Tibial artery (tissue), 4 donors: ENCODE data around the gene CCDC87.

Source experiments
- DNase-seq, 2 donors: peaks; one replicate each; pipeline ENCODE4 v3.0.0-alpha.2; 2019
- H3K27ac ChIP-seq, 2 donors: fragments of 200-600 bp; sonication (generic) in 1 of 2; 1 replicate in 1 of 2; 2 replicates in 1 of 2; pipeline ENCODE4 v1.5.1; 2018 to 2019; ENCODE audit warnings: mild to moderate bottlenecking in 1 of 2
- H3K27me3 ChIP-seq, 2 donors: fragments of 200-600 bp; sonication (generic) in 1 of 2; one replicate each; pipeline versions ENCODE4 v1.5.1 to v1.6.0; 2016 to 2019
- H3K36me3 ChIP-seq, 3 donors: fragments of 200-600 bp; sonication (generic) in 2 of 3; one replicate each; pipeline ENCODE4 v1.5.1; 2016 to 2019; ENCODE audit warnings: mild to moderate bottlenecking in 2 of 3
- H3K4me1 ChIP-seq, 4 donors: fragments of 200-600 bp; sonication (generic) in 2 of 4; 1 replicate in 3 of 4; 2 replicates in 1 of 4; pipeline ENCODE4 v1.5.1; 2016 to 2019
- H3K4me3 ChIP-seq, 2 donors: fragments of 200-600 bp; sonication (generic) in 1 of 2; 1 replicate in 1 of 2; 2 replicates in 1 of 2; pipeline ENCODE4 v1.5.1; 2018 to 2019; ENCODE audit warnings: mild to moderate bottlenecking in 2 of 2
- H3K9me3 ChIP-seq, 3 donors: fragments of 200-600 bp; sonication (generic) in 1 of 3; one replicate each; pipeline ENCODE4 v1.5.1; 2016 to 2019
- intact Hi-C: fragments of 100-400 bp; cut with DNase I; formaldehyde crosslinking; loops from one replicate; pipeline ENCODE4 v1.15.0; 2023; ENCODE audit warnings: low total_unique reads
- TF ChIP-seq, protein P1 (sequence below), 2 experiments: fragments of 200-600 bp in 1 of 2; fragments of 450-650 bp in 1 of 2; IDR thresholded peaks; one replicate each; pipeline ENCODE4 v1.5.1; 2017 to 2019; ENCODE audit warnings: antibody characterized with exemption in 2 of 2, mild to moderate bottlenecking in 1 of 2, moderate library complexity in 1 of 2

CCDC87 gene

DNA sequence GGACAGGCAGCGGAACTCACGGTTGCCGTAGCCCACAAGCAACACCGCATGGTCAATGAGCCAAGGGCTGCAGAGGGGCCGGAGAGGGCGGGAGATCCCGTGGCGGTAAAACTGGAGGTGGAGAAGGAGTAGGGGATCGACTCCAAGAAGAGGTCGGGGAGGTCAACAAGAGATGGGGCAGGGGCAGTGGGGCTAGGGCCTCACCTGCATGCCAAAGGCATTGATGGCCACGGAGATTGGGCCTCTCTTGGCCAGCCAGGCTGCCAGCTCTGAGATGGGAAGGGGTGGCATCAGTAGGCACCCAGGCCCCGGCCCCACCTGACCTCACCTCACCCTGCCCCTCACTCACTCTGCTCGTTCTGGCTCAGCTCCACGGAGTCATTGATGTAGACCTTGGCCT lies 28.3 kb downstream of the CCDC87 start:
- Histone ChIP-seq H3K4me1 (peaks cover 0 to 21% (median 12%) of the 10 kb centered on the region in 4 donors), H3K27me3 (no peaks in the 10 kb centered on the region), H3K27ac (no peak overlapping the region), H3K36me3 (peaks cover 0 to 41% (median 3%) of the 10 kb centered on the region in 3 donors), H3K4me3 (no peak overlapping the region), H3K9me3 (no peaks in the 10 kb centered on the region)
- no peak for DNase-seq
- intact Hi-C loops = no loop called here
- TF ChIP-seq, protein P1, sequence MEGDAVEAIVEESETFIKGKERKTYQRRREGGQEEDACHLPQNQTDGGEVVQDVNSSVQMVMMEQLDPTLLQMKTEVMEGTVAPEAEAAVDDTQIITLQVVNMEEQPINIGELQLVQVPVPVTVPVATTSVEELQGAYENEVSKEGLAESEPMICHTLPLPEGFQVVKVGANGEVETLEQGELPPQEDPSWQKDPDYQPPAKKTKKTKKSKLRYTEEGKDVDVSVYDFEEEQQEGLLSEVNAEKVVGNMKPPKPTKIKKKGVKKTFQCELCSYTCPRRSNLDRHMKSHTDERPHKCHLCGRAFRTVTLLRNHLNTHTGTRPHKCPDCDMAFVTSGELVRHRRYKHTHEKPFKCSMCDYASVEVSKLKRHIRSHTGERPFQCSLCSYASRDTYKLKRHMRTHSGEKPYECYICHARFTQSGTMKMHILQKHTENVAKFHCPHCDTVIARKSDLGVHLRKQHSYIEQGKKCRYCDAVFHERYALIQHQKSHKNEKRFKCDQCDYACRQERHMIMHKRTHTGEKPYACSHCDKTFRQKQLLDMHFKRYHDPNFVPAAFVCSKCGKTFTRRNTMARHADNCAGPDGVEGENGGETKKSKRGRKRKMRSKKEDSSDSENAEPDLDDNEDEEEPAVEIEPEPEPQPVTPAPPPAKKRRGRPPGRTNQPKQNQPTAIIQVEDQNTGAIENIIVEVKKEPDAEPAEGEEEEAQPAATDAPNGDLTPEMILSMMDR (IDR thresholded peaks at IDR 0.05) = no peak

DNA sequence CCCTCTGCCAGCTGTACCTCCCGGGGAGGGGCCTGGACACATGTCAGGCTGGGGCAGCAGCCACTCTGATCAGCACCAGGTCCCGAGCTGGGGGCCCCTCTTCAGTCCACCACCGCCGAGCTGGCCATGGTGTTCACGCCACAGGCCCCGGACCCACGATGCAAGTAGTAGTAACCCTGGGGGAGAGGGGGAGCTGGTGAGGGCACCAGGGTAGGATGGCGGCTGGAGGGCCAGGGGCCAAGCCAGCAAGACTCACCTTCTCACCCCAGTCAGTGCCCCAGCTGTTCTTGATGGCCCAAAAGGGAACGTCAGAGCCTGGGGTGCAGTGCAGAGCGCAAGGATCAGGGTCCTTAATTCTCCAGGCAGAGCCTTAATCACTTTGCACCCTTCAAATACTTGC lies 29.0 kb downstream of the CCDC87 start:
- Histone ChIP-seq H3K4me1 (peaks cover 0 to 24% (median 18%) of the 10 kb centered on the region in 4 donors), H3K27me3 (no peaks in the 10 kb centered on the region), H3K4me3 (no peak overlapping the region), H3K9me3 (no peaks in the 10 kb centered on the region), H3K36me3 (peaks cover 0 to 41% (median 3%) of the 10 kb centered on the region in 3 donors), H3K27ac (no peak overlapping the region)
- intact Hi-C loops = no loop called here
- TF ChIP-seq, protein P1 (IDR thresholded peaks at IDR 0.05) = no peak
- DNase-seq = no peak

DNA sequence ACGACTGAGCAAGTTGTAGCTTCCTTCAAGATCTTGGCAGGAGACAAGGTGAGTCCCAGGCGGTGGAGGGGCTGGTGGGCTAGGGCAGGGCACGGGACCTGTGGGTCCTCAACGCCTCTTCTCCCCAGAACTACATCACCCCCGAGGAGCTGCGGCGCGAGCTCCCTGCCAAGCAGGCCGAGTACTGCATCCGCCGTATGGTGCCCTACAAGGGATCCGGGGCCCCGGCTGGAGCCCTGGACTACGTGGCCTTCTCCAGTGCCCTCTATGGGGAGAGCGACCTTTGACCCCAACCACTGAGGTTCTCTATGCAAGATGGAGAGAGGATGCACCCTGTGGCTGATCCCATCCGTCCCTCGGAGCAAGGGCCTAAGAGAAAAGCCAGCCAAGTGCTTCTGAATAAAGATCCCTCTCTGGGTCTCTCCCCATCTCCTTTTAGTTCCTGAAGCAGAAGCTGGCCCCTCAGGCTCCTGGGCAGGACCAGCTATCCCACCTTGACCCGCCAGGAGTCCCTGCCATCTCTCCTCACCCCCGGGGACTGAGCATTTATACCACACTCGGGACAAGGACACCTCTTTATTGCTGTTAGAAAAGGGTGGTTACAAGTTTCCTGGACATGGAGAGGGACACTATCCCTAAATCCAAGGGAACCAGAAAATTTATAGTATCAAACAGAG lies 29.8 kb downstream of the CCDC87 start:
- Histone ChIP-seq H3K4me1 (peaks cover 0 to 22% (median 16%) of the 10 kb centered on the region in 4 donors), H3K27me3 (peaks cover 0 to 2% of the 10 kb centered on the region in 2 donors), H3K9me3 (no peaks in the 10 kb centered on the region), H3K4me3 (no peak overlapping the region), H3K36me3 (peaks cover 0 to 41% (median 3%) of the 10 kb centered on the region in 3 donors), H3K27ac (no peak overlapping the region)
- TF ChIP-seq, protein P1 (IDR thresholded peaks at IDR 0.05) = no peak
- intact Hi-C loops = no loop called here
- DNase-seq = no peak

DNA sequence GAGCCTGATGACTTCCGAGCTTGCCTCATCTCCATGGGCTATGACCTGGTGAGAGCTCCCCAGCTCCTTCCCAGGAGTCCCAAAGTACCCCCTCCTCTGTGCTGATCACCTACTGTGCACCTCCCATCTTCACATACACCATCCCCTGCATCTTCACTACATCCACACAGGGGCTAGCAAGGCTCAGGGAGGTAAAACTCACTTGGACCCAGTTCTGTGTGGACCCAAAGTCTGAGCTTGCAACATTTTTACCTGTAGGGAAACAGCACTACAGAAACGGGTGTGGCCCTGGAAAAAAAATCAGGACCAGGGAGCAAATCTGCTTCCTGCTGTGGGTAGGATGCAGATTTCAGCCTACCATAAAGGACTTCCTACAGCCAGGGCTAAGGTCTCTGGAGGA lies 30.6 kb downstream of the CCDC87 start:
- DNase-seq = no peak
- TF ChIP-seq, protein P1 (IDR thresholded peaks at IDR 0.05) = no peak
- Histone ChIP-seq H3K27me3 (peaks cover 0 to 10% of the 10 kb centered on the region in 2 donors), H3K9me3 (no peaks in the 10 kb centered on the region), H3K4me1 (peaks cover 0 to 14% (median 12%) of the 10 kb centered on the region in 4 donors), H3K4me3 (no peak overlapping the region), H3K36me3 (peaks cover 0 to 41% (median 3%) of the 10 kb centered on the region in 3 donors), H3K27ac (no peak overlapping the region)
- intact Hi-C loops = no loop called here

DNA sequence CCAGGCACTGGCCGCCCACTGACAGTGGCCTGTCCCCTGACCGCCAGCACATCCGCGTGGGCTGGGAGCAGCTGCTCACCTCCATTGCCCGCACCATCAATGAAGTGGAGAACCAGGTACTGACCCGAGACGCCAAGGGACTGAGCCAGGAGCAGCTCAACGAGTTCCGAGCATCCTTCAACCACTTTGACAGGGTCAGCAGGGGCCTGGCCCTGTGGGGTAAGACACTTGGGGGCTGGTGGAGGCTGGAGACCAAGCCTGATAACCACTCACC lies 31.0 kb downstream of the CCDC87 start:
- intact Hi-C loops = no loop called here
- Histone ChIP-seq H3K27ac (no peak overlapping the region), H3K4me1 (peaks cover 0 to 13% (median 11%) of the 10 kb centered on the region in 4 donors), H3K27me3 (peaks cover 0 to 12% of the 10 kb centered on the region in 2 donors), H3K36me3 (peaks cover 0 to 41% (median 3%) of the 10 kb centered on the region in 3 donors), H3K4me3 (no peak overlapping the region), H3K9me3 (no peaks in the 10 kb centered on the region)
- TF ChIP-seq, protein P1 (IDR thresholded peaks at IDR 0.05) = no peak
- no peak for DNase-seq
